ENCODE measurements around the gene SRSF4. TPM values are rescaled to one million over a fixed set of nuclear protein-coding genes. Genes with fewer than 3 reads are reported as not detected.

SRSF4 gene
- polyA plus RNA-seq, 1 of the 3 experiments (the other 2 are of a cell fraction), result 62.6 TPM

GRCh38 chr1:29125237-29125641 lies 56.5 kb downstream of the SRSF4 start (continued):
- TF ChIP-seq REST (IDR thresholded peaks at IDR 0.05; ENCODE audit: low read depth, low read length) (no peak), MXI1 (IDR thresholded peaks at IDR 0.05; ENCODE audit: low read depth, low read length) (no peak), FOXM1 (IDR thresholded peaks at IDR 0.05; ENCODE audit: low read depth) (no peak), SMC3 (IDR thresholded peaks at IDR 0.05; ENCODE audit: low read depth, low read length) (no peak), TCF12 (IDR thresholded peaks at IDR 0.05) (no peak), FOXJ3 (CRISPR knock-in tag; IDR thresholded peaks at IDR 0.05) (no peak), CTCF (IDR thresholded peaks at IDR 0.05) (no peak), RAD21 (IDR thresholded peaks at IDR 0.05; ENCODE audit: low read length) (no peak), ELF1 (IDR thresholded peaks at IDR 0.05) (no peak), EZH2phosphoT487 (IDR thresholded peaks at IDR 0.05; ENCODE audit: borderline replicate concordance, low read depth) (no peak), RXRA (IDR thresholded peaks at IDR 0.05; ENCODE audit: borderline replicate concordance, low read depth) (no peak), NRF1 (IDR thresholded peaks at IDR 0.05; ENCODE audit: low read depth, low read length) (no peak)
- TF ChIP-seq, protein P1, sequence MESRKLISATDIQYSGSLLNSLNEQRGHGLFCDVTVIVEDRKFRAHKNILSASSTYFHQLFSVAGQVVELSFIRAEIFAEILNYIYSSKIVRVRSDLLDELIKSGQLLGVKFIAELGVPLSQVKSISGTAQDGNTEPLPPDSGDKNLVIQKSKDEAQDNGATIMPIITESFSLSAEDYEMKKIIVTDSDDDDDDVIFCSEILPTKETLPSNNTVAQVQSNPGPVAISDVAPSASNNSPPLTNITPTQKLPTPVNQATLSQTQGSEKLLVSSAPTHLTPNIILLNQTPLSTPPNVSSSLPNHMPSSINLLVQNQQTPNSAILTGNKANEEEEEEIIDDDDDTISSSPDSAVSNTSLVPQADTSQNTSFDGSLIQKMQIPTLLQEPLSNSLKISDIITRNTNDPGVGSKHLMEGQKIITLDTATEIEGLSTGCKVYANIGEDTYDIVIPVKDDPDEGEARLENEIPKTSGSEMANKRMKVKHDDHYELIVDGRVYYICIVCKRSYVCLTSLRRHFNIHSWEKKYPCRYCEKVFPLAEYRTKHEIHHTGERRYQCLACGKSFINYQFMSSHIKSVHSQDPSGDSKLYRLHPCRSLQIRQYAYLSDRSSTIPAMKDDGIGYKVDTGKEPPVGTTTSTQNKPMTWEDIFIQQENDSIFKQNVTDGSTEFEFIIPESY (IDR thresholded peaks at IDR 0.05; ENCODE audit: borderline replicate concordance, low read depth), result no peak
- TF ChIP-seq, protein P2, sequence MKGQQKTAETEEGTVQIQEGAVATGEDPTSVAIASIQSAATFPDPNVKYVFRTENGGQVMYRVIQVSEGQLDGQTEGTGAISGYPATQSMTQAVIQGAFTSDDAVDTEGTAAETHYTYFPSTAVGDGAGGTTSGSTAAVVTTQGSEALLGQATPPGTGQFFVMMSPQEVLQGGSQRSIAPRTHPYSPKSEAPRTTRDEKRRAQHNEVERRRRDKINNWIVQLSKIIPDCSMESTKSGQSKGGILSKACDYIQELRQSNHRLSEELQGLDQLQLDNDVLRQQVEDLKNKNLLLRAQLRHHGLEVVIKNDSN (IDR thresholded peaks at IDR 0.05; ENCODE audit: borderline replicate concordance, low read depth), result no peak

Measured in SK-N-SH (cell line).